Tibial nerve (tissue), 4 donors: ENCODE data around the gene ARFGAP1. TPM values are rescaled to one million over a fixed set of nuclear protein-coding genes. Genes with fewer than 3 reads are reported as not detected.
A peak's percentile ranks its signal among the peaks of the same experiment; 100 is the strongest.

Source experiments
- DNase-seq, 2 donors: peaks; one replicate each; pipeline ENCODE4 v3.0.0-alpha.2; 2019; ENCODE audit warnings: low spot score in 2 of 2
- H3K27ac ChIP-seq, 4 donors: fragments of 200-600 bp; sonication (generic) in 3 of 4; one replicate each; pipeline ENCODE4 v1.5.1; 2017 to 2019; ENCODE audit warnings: mild to moderate bottlenecking in 1 of 4
- H3K27me3 ChIP-seq, 2 donors: fragments of 200-600 bp; sonication (generic) in 1 of 2; one replicate each; pipeline versions ENCODE4 v1.5.1 to v1.6.0; 2017 to 2019
- H3K36me3 ChIP-seq, 3 donors: fragments of 200-600 bp; sonication (generic); one replicate each; pipeline ENCODE4 v1.5.1; 2018 to 2019
- H3K4me1 ChIP-seq, 4 donors: fragments of 200-600 bp; sonication (generic) in 3 of 4; one replicate each; pipeline ENCODE4 v1.5.1; 2017 to 2019
- H3K4me3 ChIP-seq, 4 donors: fragments of 200-600 bp; sonication (generic) in 3 of 4; one replicate each; pipeline ENCODE4 v1.5.1; 2017 to 2019; ENCODE audit warnings: mild to moderate bottlenecking in 1 of 4, moderate library complexity in 1 of 4
- H3K9me3 ChIP-seq, 4 donors: fragments of 200-600 bp; sonication (generic) in 3 of 4; one replicate each; pipeline ENCODE4 v1.5.1; 2017 to 2019
- CTCF ChIP-seq, 5 experiments: fragments of 200-600 bp in 3 of 5; fragments of 450-650 bp in 2 of 5; sonication (generic) in 3 of 5; IDR thresholded peaks; one replicate each; pipeline ENCODE4 v1.5.1; 2016 to 2019; ENCODE audit warnings: antibody characterized with exemption in 5 of 5, mild to moderate bottlenecking in 3 of 5, moderate library complexity in 2 of 5
- EP300 ChIP-seq, 2 donors: sonication (generic); formaldehyde crosslinking; IDR thresholded peaks; one replicate each; pipeline ENCODE4 v1.6.1; 2017; ENCODE audit warnings: antibody characterized with exemption in 2 of 2, mild to moderate bottlenecking in 1 of 2
- POLR2A ChIP-seq, 2 donors: fragments of 450-650 bp; IDR thresholded peaks; one replicate each; pipeline ENCODE4 v1.6.1; 2017; ENCODE audit warnings: antibody characterized with exemption in 2 of 2, mild to moderate bottlenecking in 2 of 2, moderate library complexity in 2 of 2
- WGBS, 2 donors: methylation state at CpG; one replicate each; pipeline ENCODE4 v1.1.5; 2018; 5-methylcytosine and 5-hydroxymethylcytosine counted together
- total RNA-seq, 4 donors: library from RNA; depleted of rRNA; stranded (reverse); fragments of >200 nt; gene quantifications; one replicate each; pipeline ENCODE4 v1.1.0, GENCODE V29; 2016

ARFGAP1 gene
- total RNA-seq, 4 donors from 2014 or later, result 55.3 to 124 (median 68.6) TPM

DNA sequence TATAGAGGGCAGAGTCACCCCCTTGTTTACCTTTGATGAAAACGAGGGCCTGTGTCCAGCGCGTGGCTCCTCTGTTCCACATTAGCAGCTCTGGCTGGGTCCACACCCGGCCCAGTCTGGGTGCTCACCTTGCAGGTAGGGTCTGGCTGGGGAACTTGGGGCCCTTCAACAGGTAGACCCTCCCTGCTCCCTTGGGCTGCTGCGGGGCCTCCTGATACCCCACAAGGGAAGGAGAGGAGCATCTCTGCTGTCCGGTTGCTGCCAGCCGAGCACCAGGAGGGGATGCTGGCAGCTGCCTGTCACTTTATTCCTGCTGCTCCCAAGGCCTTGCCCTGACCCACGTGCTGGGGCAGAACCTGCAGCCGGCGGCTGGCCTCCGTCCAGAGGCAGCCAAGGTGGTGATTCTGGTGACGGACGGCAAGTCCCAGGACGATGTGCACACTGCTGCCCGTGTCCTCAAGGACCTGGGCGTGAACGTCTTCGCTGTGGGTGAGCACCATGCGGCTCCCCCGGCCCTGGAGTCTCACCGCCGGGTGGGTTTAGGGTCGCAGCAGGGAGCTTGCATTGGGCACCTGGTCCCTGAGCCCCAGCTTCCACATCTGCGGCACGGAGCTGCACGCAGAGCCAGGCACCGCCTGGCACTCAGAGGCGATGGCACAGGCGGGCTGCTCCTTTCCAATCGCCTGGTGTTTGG, 35.8 kb downstream of the ARFGAP1 start:
- Histone ChIP-seq H3K4me1 (peaks cover 0 to 6% (median 0%) of the 10 kb centered on the region in 4 donors), H3K27me3 (peaks cover 0 to 48% of the 10 kb centered on the region in 2 donors), H3K27ac (no peak overlapping the region), H3K9me3 (no peaks in the 10 kb centered on the region), H3K4me3 (no peak overlapping the region), H3K36me3 (no peaks in the 10 kb centered on the region)
- DNase-seq, result no peak
- WGBS, 2 donors, result 78 to 80% methylated on average over 30 of the region's 30 CpGs
- TF ChIP-seq POLR2A (IDR thresholded peaks at IDR 0.05) (no peak), EP300 (IDR thresholded peaks at IDR 0.05) (no peak), CTCF (IDR thresholded peaks at IDR 0.05) (no peak)

- H3K9me3 ChIP-seq, result no peaks in the 10 kb centered on the region
- no peak overlapping the region for H3K27ac ChIP-seq
- TF ChIP-seq POLR2A (IDR thresholded peaks at IDR 0.05) (no peak), EP300 (IDR thresholded peaks at IDR 0.05) (no peak), CTCF (IDR thresholded peaks at IDR 0.05) (peak; percentile 65 to 85 (median 75))
- no peak overlapping the region for H3K4me3 ChIP-seq
- H3K27me3 ChIP-seq, result peaks cover 0 to 48% of the 10 kb centered on the region in 2 donors
- H3K4me1 ChIP-seq, result peaks cover 0 to 6% (median 0%) of the 10 kb centered on the region in 4 donors
- 35 to 43% methylated on average over 25 to 27 of the region's 35 CpGs for WGBS, 2 donors
- H3K36me3 ChIP-seq, result no peaks in the 10 kb centered on the region
- DNase-seq, result no peak
Observed at GRCh38 chr20:63309261-63310071, 36.9 kb downstream of the ARFGAP1 start.

DNA sequence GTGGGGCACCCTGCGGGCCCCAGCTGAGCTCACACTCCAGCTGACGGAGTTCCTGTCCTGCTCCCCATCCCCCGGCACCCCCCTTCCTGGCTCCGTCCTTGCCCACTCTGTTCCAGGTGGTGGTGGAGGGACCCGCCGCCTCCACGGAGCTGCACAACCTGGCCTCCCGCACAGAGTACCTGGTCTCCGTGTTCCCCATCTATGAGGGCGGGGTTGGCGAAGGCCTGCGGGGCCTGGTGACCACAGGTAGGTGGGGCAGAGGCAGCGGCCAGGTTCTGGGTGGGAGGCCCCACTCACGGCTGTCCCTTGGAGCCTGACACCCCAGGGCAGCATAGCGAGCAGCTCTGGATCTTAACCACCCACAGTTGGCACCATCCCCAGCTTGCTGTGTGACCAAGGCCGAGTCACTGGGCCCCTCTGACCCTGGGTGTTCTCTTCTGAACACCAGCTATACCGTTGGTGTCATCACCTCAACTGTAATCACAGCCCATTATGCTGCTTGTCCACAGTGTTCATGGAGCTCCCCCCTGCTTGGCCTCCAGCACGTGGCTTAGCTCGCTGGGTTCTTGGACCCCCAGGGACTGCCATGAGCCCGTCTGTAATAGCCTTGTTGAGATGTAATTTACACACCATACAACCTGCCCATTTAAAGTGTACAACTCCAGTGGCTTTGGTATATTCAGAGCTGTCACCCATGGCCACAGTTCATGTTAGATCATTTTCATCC, 37.8 kb downstream of the ARFGAP1 start:
- no peak overlapping the region for H3K4me3 ChIP-seq
- no peaks in the 10 kb centered on the region for H3K36me3 ChIP-seq
- 69 to 77% methylated on average over 9 to 18 of the region's 20 CpGs for WGBS, 2 donors
- no peak for DNase-seq
- H3K9me3 ChIP-seq, result no peaks in the 10 kb centered on the region
- no peak overlapping the region for H3K27ac ChIP-seq
- peaks cover 0 to 45% of the 10 kb centered on the region in 2 donors for H3K27me3 ChIP-seq
- H3K4me1 ChIP-seq, result peaks cover 0 to 6% (median 0%) of the 10 kb centered on the region in 4 donors
- no peak for TF ChIP-seq EP300 (IDR thresholded peaks at IDR 0.05)
- no peak for TF ChIP-seq CTCF (IDR thresholded peaks at IDR 0.05)
- TF ChIP-seq POLR2A (IDR thresholded peaks at IDR 0.05), result no peak

DNA sequence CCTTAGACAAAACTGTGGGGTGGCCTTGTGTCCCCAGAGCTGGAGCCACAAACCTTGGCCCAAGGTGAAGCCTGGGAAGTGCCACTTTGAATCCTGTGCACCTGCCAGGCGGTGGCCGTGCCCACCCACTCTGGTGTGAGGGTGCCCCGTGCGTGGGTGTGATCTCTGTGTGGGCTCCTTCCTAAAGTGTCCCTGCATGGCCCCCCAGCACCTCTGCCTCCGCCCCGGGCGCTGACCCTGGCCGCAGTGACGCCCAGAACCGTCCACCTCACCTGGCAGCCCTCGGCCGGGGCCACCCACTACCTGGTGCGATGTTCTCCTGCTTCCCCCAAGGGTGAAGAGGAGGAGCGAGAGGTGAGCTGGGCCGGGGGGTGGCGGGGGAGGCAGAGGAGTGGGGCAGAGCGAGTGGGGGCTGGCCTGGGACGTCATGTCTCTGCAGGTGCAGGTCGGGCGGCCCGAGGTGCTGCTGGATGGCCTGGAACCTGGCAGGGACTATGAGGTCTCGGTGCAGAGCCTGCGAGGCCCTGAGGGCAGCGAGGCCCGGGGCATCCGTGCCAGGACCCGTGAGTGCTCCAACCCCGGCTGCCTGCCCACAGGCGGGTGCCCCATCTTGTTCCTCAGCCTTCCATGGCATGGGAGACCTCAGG, 38.7 kb downstream of the ARFGAP1 start:
- TF ChIP-seq POLR2A (IDR thresholded peaks at IDR 0.05) (no peak), CTCF (IDR thresholded peaks at IDR 0.05) (no peak), EP300 (IDR thresholded peaks at IDR 0.05) (no peak)
- Histone ChIP-seq H3K36me3 (no peaks in the 10 kb centered on the region), H3K4me1 (peaks cover 0 to 6% (median 0%) of the 10 kb centered on the region in 4 donors), H3K4me3 (no peak overlapping the region), H3K9me3 (no peaks in the 10 kb centered on the region), H3K27ac (no peak overlapping the region), H3K27me3 (peaks cover 0 to 39% of the 10 kb centered on the region in 2 donors)
- WGBS, 2 donors, result 87% methylated on average over 25 to 28 of the region's 29 CpGs
- DNase-seq, result no peak
